Common myeloid progenitor, CD34-positive (primary cell): ENCODE measurements around the gene CNPY4. TPM values are rescaled to one million over a fixed set of nuclear protein-coding genes. Genes with fewer than 3 reads are reported as not detected.

Experiments used
- CTCF ChIA-PET: fragments of 350-600 bp; sonication (Branson Sonifier 250); formaldehyde crosslinking; loops from one replicate; lab custom pipeline; 2021; ENCODE audit warnings: antibody characterized with exemption; lab: Charles Lee
- POLR2A ChIA-PET: fragments of 350-600 bp; sonication (Branson Sonifier 250); formaldehyde crosslinking; loops from one replicate; lab custom pipeline; 2021; ENCODE audit warnings: antibody characterized with exemption; lab: Charles Lee
- DNase-seq, 3 donors: peaks; one replicate each; pipeline versions ENCODE4 v3.0.0 to v3.0.0-alpha.2; 2013
- H3K27ac ChIP-seq, 2 experiments: 1 replicate in 1 of 2; 2 replicates in 1 of 2; pipeline ENCODE4 v1.7.0; 2013; ENCODE audit warnings: inconsistent platforms in 2 of 2, low read length in 2 of 2, mild to moderate bottlenecking in 2 of 2, low read depth in 1 of 2, moderate library complexity in 1 of 2; ENCODE audit not compliant: severe bottlenecking in 2 of 2, insufficient read depth in 1 of 2, poor library complexity in 1 of 2
- H3K27me3 ChIP-seq, 5 experiments: replicated peaks in 2 of 5; 1 replicate in 3 of 5; 2 replicates in 2 of 5; pipeline versions ENCODE4 v1.6.1 to v1.7.0; 2013; ENCODE audit warnings: low read length in 4 of 5, mild to moderate bottlenecking in 2 of 5, moderate library complexity in 2 of 5, inconsistent platforms in 1 of 5; ENCODE audit not compliant: insufficient read depth in 5 of 5, control insufficient read depth in 4 of 5
- H3K36me3 ChIP-seq, 4 experiments: 1 replicate in 2 of 4; 2 replicates in 2 of 4; pipeline versions ENCODE4 v1.6.1 to v1.7.0; 2013; ENCODE audit warnings: low read length in 3 of 4, control low read depth in 1 of 4, mild to moderate bottlenecking in 1 of 4; ENCODE audit not compliant: control insufficient read depth in 4 of 4, insufficient read depth in 4 of 4
- H3K4me1 ChIP-seq, 4 experiments: 1 replicate in 3 of 4; 2 replicates in 1 of 4; pipeline versions ENCODE4 v1.6.1 to v1.7.1; 2013; ENCODE audit warnings: low read length in 3 of 4, mild to moderate bottlenecking in 3 of 4, control low read depth in 1 of 4, inconsistent platforms in 1 of 4, moderate library complexity in 1 of 4; ENCODE audit not compliant: control insufficient read depth in 4 of 4, insufficient read depth in 4 of 4; ENCODE audit errors: control extremely low read depth in 1 of 4
- H3K4me3 ChIP-seq, 7 experiments: 1 replicate in 4 of 7; 2 replicates in 3 of 7; pipeline versions ENCODE4 v1.5.1 to v1.7.0; 2013; ENCODE audit warnings: mild to moderate bottlenecking in 7 of 7, low read length in 6 of 7, moderate library complexity in 6 of 7, inconsistent platforms in 2 of 7, low read depth in 2 of 7, control low read depth in 1 of 7; ENCODE audit not compliant: insufficient read depth in 4 of 7, control insufficient read depth in 1 of 7; ENCODE audit errors: extremely low read depth in 1 of 7
- H3K9me3 ChIP-seq, 5 experiments: 1 replicate in 4 of 5; 2 replicates in 1 of 5; pipeline versions ENCODE4 v1.6.1 to v1.7.1; 2013; ENCODE audit warnings: low read length in 4 of 5, mild to moderate bottlenecking in 2 of 5, inconsistent platforms in 1 of 5, low read depth in 1 of 5, moderate library complexity in 1 of 5; ENCODE audit not compliant: control insufficient read depth in 4 of 5, insufficient read depth in 2 of 5; ENCODE audit errors: control extremely low read depth in 1 of 5
- WGBS: methylation state at CpG from one replicate; pipeline ENCODE4 v1.1.5; 2013; ENCODE audit not compliant: insufficient coverage; 5-methylcytosine and 5-hydroxymethylcytosine counted together
- polyA plus RNA-seq: library from polyadenylated mRNA; unstranded; fragments of 120-200 nt; gene quantifications from one replicate; pipeline ENCODE4 v1.2.1, GENCODE V29; 2013

Gene CNPY4
- polyA plus RNA-seq, result 15.7 TPM

GRCh38 chr7:100119072-100119969 is at the start of gene CNPY4, which contains the start of gene TAF6:
CNPY4 (plus strand) TSS chr7:100119634; CDS start chr7:100119745, 111 bp downstream.
TAF6 (minus strand) TSS chr7:100119358; CDS start chr7:100114209, 5,149 bp downstream.
- Histone ChIP-seq H3K36me3 (peaks cover 0 to 1% (median 0%) of the 10 kb centered on the region in 4 experiments), H3K4me3 (peak within 1 kb of the TSS; percentile 73 to 97 (median 94)), H3K9me3 (no peaks in the 10 kb centered on the region), H3K4me1 (peaks cover 2 to 22% (median 12%) of the 10 kb centered on the region in 4 experiments), H3K27me3 (no peaks in the 10 kb centered on the region), H3K27ac (peak within 1 kb of the TSS; percentile 97 to 99)
- CTCF ChIA-PET, result interaction anchor here (0.9 to 1.8 kb wide), 4 partner anchors 10 to 31 kb away, joined by 3 to 5 read pairs (median 4); no protein-coding TSS in a partner anchor
- POLR2A ChIA-PET, result interaction anchor here (1.2 kb wide), 1 partner anchor 18 kb away, joined by 4 read pairs; the partner anchor contains the start of genes AP4M1 and MCM7
- WGBS, result 0% methylated on average over 38 of the region's 49 CpGs
- peak; percentile 94 to 97 (median 96) for DNase-seq

- WGBS, result 97% methylated on average over 4 of the region's 5 CpGs
- Histone ChIP-seq H3K9me3 (peaks cover 11 to 53% (median 41%) of the 10 kb centered on the region in 5 experiments), H3K27ac (no peak overlapping the region), H3K4me1 (no peaks in the 10 kb centered on the region), H3K4me3 (no peak overlapping the region), H3K27me3 (no peaks in the 10 kb centered on the region), H3K36me3 (peaks cover 41 to 74% (median 59%) of the 10 kb centered on the region in 4 experiments)
- POLR2A ChIA-PET, result no interaction called here
- DNase-seq, result no peak
- CTCF ChIA-PET, result interaction anchor here (0.9 to 3.3 kb wide), 8 partner anchors 10 to 92 kb away, joined by 3 to 15 read pairs (median 4); partner anchors contain the start of gene ZNF3
Observed at GRCh38 chr7:100069991-100070390, 49.4 kb upstream of the CNPY4 start.

GRCh38 chr7:100071018-100071723 is 48.3 kb upstream of the CNPY4 start:
- CTCF ChIA-PET, result interaction anchor here (0.9 to 3.3 kb wide), 14 partner anchors 8 to 139 kb away, joined by 3 to 15 read pairs (median 4); partner anchors contain the start of gene ZNF3

GRCh38 chr7:100072462-100072861 is 47.0 kb upstream of the CNPY4 start:
- ChIA-PET CTCF (interaction anchor here (1.7 to 3.3 kb wide), 3 partner anchors 8 to 14 kb away, joined by 4 to 15 read pairs (median 10); partner anchors contain the start of gene ZNF3), POLR2A (interaction anchor here (1.4 kb wide), 1 partner anchor 9 kb away, joined by 4 read pairs; the partner anchor contains the start of gene ZNF3)
- no peak overlapping the region for H3K27ac ChIP-seq
- no peaks in the 10 kb centered on the region for H3K27me3 ChIP-seq
- H3K4me1 ChIP-seq, result no peaks in the 10 kb centered on the region
- WGBS, result 100% methylated on average over 9 of the region's 10 CpGs
- H3K9me3 ChIP-seq, result peaks cover 11 to 55% (median 41%) of the 10 kb centered on the region in 5 experiments
- H3K4me3 ChIP-seq, result no peak overlapping the region
- peaks cover 55 to 86% (median 77%) of the 10 kb centered on the region in 4 experiments for H3K36me3 ChIP-seq
- no peak for DNase-seq

More at GRCh38 chr7:100071018-100071723, 48.3 kb upstream of the CNPY4 start:
- H3K9me3 ChIP-seq, result peaks cover 11 to 55% (median 41%) of the 10 kb centered on the region in 5 experiments
- no peak overlapping the region for H3K27ac ChIP-seq
- POLR2A ChIA-PET, result no interaction called here
- peak overlapping the region in 1 of 7 experiments; percentile 5 for H3K4me3 ChIP-seq
- DNase-seq, result peak in 1 of 3 donors; percentile 21
- H3K4me1 ChIP-seq, result no peaks in the 10 kb centered on the region
- WGBS, result 98% methylated on average over 5 of the region's 11 CpGs
- peaks cover 47 to 78% (median 70%) of the 10 kb centered on the region in 4 experiments for H3K36me3 ChIP-seq
- H3K27me3 ChIP-seq, result no peaks in the 10 kb centered on the region

GRCh38 chr7:100074841-100075240 is 44.6 kb upstream of the CNPY4 start:
- Histone ChIP-seq H3K4me3 (no peak overlapping the region), H3K27me3 (no peaks in the 10 kb centered on the region), H3K36me3 (peaks cover 63 to 89% (median 86%) of the 10 kb centered on the region in 4 experiments), H3K9me3 (peaks cover 11 to 51% (median 38%) of the 10 kb centered on the region in 5 experiments), H3K4me1 (peaks cover 3 to 5% (median 4%) of the 10 kb centered on the region in 4 experiments), H3K27ac (no peak overlapping the region)
- 98% methylated on average over 6 of the region's 7 CpGs for WGBS
- ChIA-PET CTCF (interaction anchor here (0.6 to 2.8 kb wide), 5 partner anchors 11 to 83 kb away, joined by 3 to 8 read pairs (median 3); partner anchors contain the start of gene ZSCAN21), POLR2A (interaction anchor here (0.6 kb wide), 2 partner anchors 9 to 21 kb away, joined by 3 to 4 read pairs; no protein-coding TSS in a partner anchor)
- DNase-seq, result no peak

- ChIA-PET CTCF (interaction anchor here (0.6 to 2.8 kb wide), 5 partner anchors 11 to 83 kb away, joined by 3 to 8 read pairs (median 3); no protein-coding TSS in a partner anchor), POLR2A (interaction anchor here (0.6 to 0.7 kb wide), 2 partner anchors 20 to 22 kb away, joined by 3 to 4 read pairs; no protein-coding TSS in a partner anchor)
- no peak overlapping the region for H3K27ac ChIP-seq
- no peak overlapping the region for H3K4me3 ChIP-seq
- H3K4me1 ChIP-seq, result peaks cover 8 to 11% (median 10%) of the 10 kb centered on the region in 4 experiments
- peaks cover 11 to 45% (median 32%) of the 10 kb centered on the region in 5 experiments for H3K9me3 ChIP-seq
- 100% methylated on average over 6 of the region's 6 CpGs for WGBS
- H3K27me3 ChIP-seq, result no peaks in the 10 kb centered on the region
- DNase-seq, result no peak
- peaks cover 63 to 86% (median 80%) of the 10 kb centered on the region in 4 experiments for H3K36me3 ChIP-seq
Observed at GRCh38 chr7:100075418-100075817, 44.0 kb upstream of the CNPY4 start.
